ENCODE results near the gene SLX4.
"Not testable (repeated sequence)": the region's sequence is repeated elsewhere in the genome, so short reads cannot be mapped to it uniquely, and the experiment has no call there.

The SLX4 gene

GRCh38 chr16:3623642-3624041, 12.2 kb upstream of the SLX4 start:
- no peaks in the 10 kb centered on the region for H3K27me3 Mint-ChIP-seq
- H3K9me3 Mint-ChIP-seq = no peaks in the 10 kb centered on the region
- H3K36me3 Mint-ChIP-seq (ENCODE audit: low read depth) = no peaks in the 10 kb centered on the region
- H3K27ac Mint-ChIP-seq = no peak overlapping the region
- peaks cover 40% of the 10 kb centered on the region for H3K4me1 Mint-ChIP-seq (ENCODE audit: low read depth)
- H3K4me3 Mint-ChIP-seq = no peak overlapping the region

GRCh38 chr16:3618769-3619141, 7.3 kb upstream of the SLX4 start:
- no peaks in the 10 kb centered on the region for H3K27me3 Mint-ChIP-seq
- H3K4me3 Mint-ChIP-seq = no peak overlapping the region
- peaks cover 37% of the 10 kb centered on the region for H3K4me1 Mint-ChIP-seq (ENCODE audit: low read depth)
- no peak overlapping the region for H3K27ac Mint-ChIP-seq
- H3K36me3 Mint-ChIP-seq (ENCODE audit: low read depth) = peaks cover 23% of the 10 kb centered on the region
- H3K9me3 Mint-ChIP-seq = no peaks in the 10 kb centered on the region

- H3K36me3 Mint-ChIP-seq (ENCODE audit: low read depth) = peaks cover 32% of the 10 kb centered on the region
- H3K4me1 Mint-ChIP-seq (ENCODE audit: low read depth) = peaks cover 47% of the 10 kb centered on the region
Observed at GRCh38 chr16:3612510-3613466, 1.4 kb upstream of the SLX4 start.

GRCh38 chr16:3610698-3611145, 684 bp downstream of the SLX4 start:
- H3K4me1 Mint-ChIP-seq (ENCODE audit: low read depth) = peaks cover 50% of the 10 kb centered on the region
- peak overlapping the region; percentile 100 for H3K4me3 Mint-ChIP-seq
- H3K27me3 Mint-ChIP-seq = no peaks in the 10 kb centered on the region
- H3K27ac Mint-ChIP-seq = peak overlapping the region; percentile 38
- H3K9me3 Mint-ChIP-seq = no peaks in the 10 kb centered on the region
- H3K36me3 Mint-ChIP-seq (ENCODE audit: low read depth) = peaks cover 31% of the 10 kb centered on the region

More at GRCh38 chr16:3612510-3613466, 1.4 kb upstream of the SLX4 start:
- Mint-ChIP-seq H3K27ac (peak overlapping the region; percentile 77), H3K9me3 (no peaks in the 10 kb centered on the region), H3K4me3 (peak overlapping the region; percentile 100), H3K27me3 (no peaks in the 10 kb centered on the region)

- Mint-ChIP-seq H3K4me3 (peak overlapping the region; percentile 100), H3K4me1 (ENCODE audit: low read depth) (peaks cover 45% of the 10 kb centered on the region)
Observed at GRCh38 chr16:3609895-3610697, 1.3 kb downstream of the SLX4 start.

GRCh38 chr16:3608976-3609375, 2.4 kb downstream of the SLX4 start:
- peaks cover 36% of the 10 kb centered on the region for H3K4me1 Mint-ChIP-seq (ENCODE audit: low read depth)
- H3K27me3 Mint-ChIP-seq, H3K27ac Mint-ChIP-seq, H3K4me3 Mint-ChIP-seq, H3K9me3 Mint-ChIP-seq: not testable (repeated sequence)
- peaks cover 26% of the 10 kb centered on the region for H3K36me3 Mint-ChIP-seq (ENCODE audit: low read depth)

More at GRCh38 chr16:3609895-3610697, 1.3 kb downstream of the SLX4 start:
- H3K36me3 Mint-ChIP-seq (ENCODE audit: low read depth) = peaks cover 27% of the 10 kb centered on the region
- no peaks in the 10 kb centered on the region for H3K9me3 Mint-ChIP-seq
- H3K27me3 Mint-ChIP-seq = no peaks in the 10 kb centered on the region
- H3K27ac Mint-ChIP-seq = peak overlapping the region; percentile 38

- no peak overlapping the region for H3K27ac Mint-ChIP-seq
- no peak overlapping the region for H3K4me3 Mint-ChIP-seq
- no peaks in the 10 kb centered on the region for H3K27me3 Mint-ChIP-seq
- no peaks in the 10 kb centered on the region for H3K9me3 Mint-ChIP-seq
- H3K4me1 Mint-ChIP-seq (ENCODE audit: low read depth) = peaks cover 30% of the 10 kb centered on the region
- H3K36me3 Mint-ChIP-seq (ENCODE audit: low read depth) = peaks cover 28% of the 10 kb centered on the region
Observed at GRCh38 chr16:3608069-3608468, 3.3 kb downstream of the SLX4 start.

GRCh38 chr16:3607634-3608033, 3.8 kb downstream of the SLX4 start:
- Mint-ChIP-seq H3K36me3 (ENCODE audit: low read depth) (peaks cover 31% of the 10 kb centered on the region), H3K4me1 (ENCODE audit: low read depth) (peaks cover 25% of the 10 kb centered on the region), H3K27ac (no peak overlapping the region), H3K9me3 (no peaks in the 10 kb centered on the region), H3K4me3 (no peak overlapping the region), H3K27me3 (no peaks in the 10 kb centered on the region)

GRCh38 chr16:3607161-3607560, 4.2 kb downstream of the SLX4 start:
- Mint-ChIP-seq H3K4me1 (ENCODE audit: low read depth) (peaks cover 23% of the 10 kb centered on the region), H3K27ac (no peak overlapping the region), H3K9me3 (no peaks in the 10 kb centered on the region), H3K36me3 (ENCODE audit: low read depth) (peaks cover 33% of the 10 kb centered on the region), H3K4me3 (no peak overlapping the region), H3K27me3 (no peaks in the 10 kb centered on the region)

GRCh38 chr16:3606441-3606840, 5.0 kb downstream of the SLX4 start:
- Mint-ChIP-seq H3K4me3 (no peak overlapping the region), H3K36me3 (ENCODE audit: low read depth) (peaks cover 34% of the 10 kb centered on the region), H3K4me1 (ENCODE audit: low read depth) (peaks cover 16% of the 10 kb centered on the region), H3K9me3 (no peaks in the 10 kb centered on the region), H3K27me3 (no peaks in the 10 kb centered on the region), H3K27ac (no peak overlapping the region)

GRCh38 chr16:3602320-3602653, 9.1 kb downstream of the SLX4 start:
- peaks cover 3% of the 10 kb centered on the region for H3K4me1 Mint-ChIP-seq (ENCODE audit: low read depth)
- H3K36me3 Mint-ChIP-seq (ENCODE audit: low read depth) = peaks cover 61% of the 10 kb centered on the region
- no peaks in the 10 kb centered on the region for H3K9me3 Mint-ChIP-seq
- H3K27ac Mint-ChIP-seq = no peak overlapping the region
- H3K4me3 Mint-ChIP-seq = no peak overlapping the region
- no peaks in the 10 kb centered on the region for H3K27me3 Mint-ChIP-seq

- H3K4me3 Mint-ChIP-seq = no peak overlapping the region
- no peaks in the 10 kb centered on the region for H3K4me1 Mint-ChIP-seq (ENCODE audit: low read depth)
- H3K27ac Mint-ChIP-seq = no peak overlapping the region
- H3K27me3 Mint-ChIP-seq = no peaks in the 10 kb centered on the region
- no peaks in the 10 kb centered on the region for H3K9me3 Mint-ChIP-seq
- H3K36me3 Mint-ChIP-seq (ENCODE audit: low read depth) = peaks cover 61% of the 10 kb centered on the region
Observed at GRCh38 chr16:3601614-3602319, 9.6 kb downstream of the SLX4 start.

GRCh38 chr16:3599922-3600321, 11.5 kb downstream of the SLX4 start:
- no peaks in the 10 kb centered on the region for H3K9me3 Mint-ChIP-seq
- H3K4me3 Mint-ChIP-seq = no peak overlapping the region
- peaks cover 4% of the 10 kb centered on the region for H3K4me1 Mint-ChIP-seq (ENCODE audit: low read depth)
- H3K36me3 Mint-ChIP-seq (ENCODE audit: low read depth) = peaks cover 57% of the 10 kb centered on the region
- H3K27ac Mint-ChIP-seq = no peak overlapping the region
- no peaks in the 10 kb centered on the region for H3K27me3 Mint-ChIP-seq

GRCh38 chr16:3599121-3599520, 12.3 kb downstream of the SLX4 start:
- Mint-ChIP-seq H3K27me3 (no peaks in the 10 kb centered on the region), H3K36me3 (ENCODE audit: low read depth) (peaks cover 53% of the 10 kb centered on the region)

GRCh38 chr16:3598236-3598635, 13.2 kb downstream of the SLX4 start:
- no peak overlapping the region for H3K4me3 Mint-ChIP-seq

More at GRCh38 chr16:3599121-3599520, 12.3 kb downstream of the SLX4 start:
- H3K27ac Mint-ChIP-seq = no peak overlapping the region
- no peak overlapping the region for H3K4me3 Mint-ChIP-seq
- peaks cover 4% of the 10 kb centered on the region for H3K4me1 Mint-ChIP-seq (ENCODE audit: low read depth)
- H3K9me3 Mint-ChIP-seq = no peaks in the 10 kb centered on the region

More at GRCh38 chr16:3598236-3598635, 13.2 kb downstream of the SLX4 start:
- Mint-ChIP-seq H3K27ac (no peak overlapping the region), H3K4me1 (ENCODE audit: low read depth) (peaks cover 4% of the 10 kb centered on the region), H3K36me3 (ENCODE audit: low read depth) (peaks cover 44% of the 10 kb centered on the region), H3K9me3 (no peaks in the 10 kb centered on the region), H3K27me3 (no peaks in the 10 kb centered on the region)
